ENCODE data around the gene KIAA1191.

Gene KIAA1191

GRCh38 chr5:176383961-176384360 lies 22.4 kb upstream of the KIAA1191 start:
- no peak for TF ChIP-seq CTCF (IDR thresholded peaks at IDR 0.05)
- peaks cover 0 to 39% (median 31%) of the 10 kb centered on the region in 4 donors for H3K4me1 ChIP-seq
- H3K27me3 ChIP-seq: no peaks in the 10 kb centered on the region
- peaks cover 0 to 35% (median 30%) of the 10 kb centered on the region in 3 donors for H3K36me3 ChIP-seq
- H3K9me3 ChIP-seq: no peaks in the 10 kb centered on the region
- intact Hi-C loops (cut with DNase I; ENCODE audit: low total_unique reads): no loop called here
- no peak overlapping the region for H3K4me3 ChIP-seq
- H3K27ac ChIP-seq: no peak overlapping the region
- no peak for DNase-seq

GRCh38 chr5:176383248-176383905 lies 21.8 kb upstream of the KIAA1191 start:
- no peak for TF ChIP-seq CTCF (IDR thresholded peaks at IDR 0.05)
- H3K27ac ChIP-seq: peak overlapping the region in 1 of 2 donors; percentile 89
- H3K36me3 ChIP-seq: peaks cover 0 to 35% (median 30%) of the 10 kb centered on the region in 3 donors
- intact Hi-C loops (cut with DNase I; ENCODE audit: low total_unique reads): no loop called here
- H3K9me3 ChIP-seq: no peaks in the 10 kb centered on the region
- H3K27me3 ChIP-seq: no peaks in the 10 kb centered on the region
- no peak overlapping the region for H3K4me3 ChIP-seq
- peaks cover 0 to 39% (median 31%) of the 10 kb centered on the region in 4 donors for H3K4me1 ChIP-seq
- no peak for DNase-seq

GRCh38 chr5:176382721-176383120 lies 21.2 kb upstream of the KIAA1191 start:
- Histone ChIP-seq H3K9me3 (no peaks in the 10 kb centered on the region), H3K36me3 (peaks cover 0 to 35% (median 30%) of the 10 kb centered on the region in 3 donors), H3K27ac (peak overlapping the region; percentile 79 to 89), H3K4me3 (no peak overlapping the region), H3K4me1 (peaks cover 0 to 34% (median 26%) of the 10 kb centered on the region in 4 donors), H3K27me3 (no peaks in the 10 kb centered on the region)
- TF ChIP-seq CTCF (IDR thresholded peaks at IDR 0.05): no peak
- no peak for DNase-seq
- intact Hi-C loops (cut with DNase I; ENCODE audit: low total_unique reads): no loop called here

- DNase-seq: no peak
- no peak overlapping the region for H3K4me3 ChIP-seq
- H3K27ac ChIP-seq: peak overlapping the region; percentile 79 to 89
- no peaks in the 10 kb centered on the region for H3K27me3 ChIP-seq
- no peak for TF ChIP-seq CTCF (IDR thresholded peaks at IDR 0.05)
- peaks cover 0 to 35% (median 30%) of the 10 kb centered on the region in 3 donors for H3K36me3 ChIP-seq
- intact Hi-C loops (cut with DNase I; ENCODE audit: low total_unique reads): no loop called here
- no peaks in the 10 kb centered on the region for H3K9me3 ChIP-seq
- H3K4me1 ChIP-seq: peaks cover 0 to 27% (median 19%) of the 10 kb centered on the region in 4 donors
Measured at GRCh38 chr5:176381979-176382378, 20.4 kb upstream of the KIAA1191 start.

- H3K9me3 ChIP-seq: no peaks in the 10 kb centered on the region
- H3K36me3 ChIP-seq: peaks cover 0 to 35% (median 30%) of the 10 kb centered on the region in 3 donors
- H3K27ac ChIP-seq: peak overlapping the region; percentile 79 to 89
- peak; percentile 59 to 79 for DNase-seq
- no peak overlapping the region for H3K4me3 ChIP-seq
- no peaks in the 10 kb centered on the region for H3K27me3 ChIP-seq
- no peak for TF ChIP-seq CTCF (IDR thresholded peaks at IDR 0.05)
- peaks cover 0 to 22% (median 15%) of the 10 kb centered on the region in 4 donors for H3K4me1 ChIP-seq
- intact Hi-C loops (cut with DNase I; ENCODE audit: low total_unique reads): no loop called here
Measured at GRCh38 chr5:176381423-176381822, 19.9 kb upstream of the KIAA1191 start.
